Chondrocyte (in vitro differentiated cells): ENCODE measurements around the gene PGAM1. TPM values are rescaled to one million over a fixed set of nuclear protein-coding genes. Genes with fewer than 3 reads are reported as not detected.
"Not testable (repeated sequence)": the region's sequence is repeated elsewhere in the genome, so short reads cannot be mapped to it uniquely, and the experiment has no call there.

Experiments used
- DNase-seq: peaks from one replicate; pipeline ENCODE4 v3.0.0; 2021; ENCODE audit warnings: mixed read lengths, low spot score
- H3K27ac Mint-ChIP-seq: one replicate; pipeline ENCODE4 v1.8.0; 2021; ENCODE audit warnings: mild to moderate bottlenecking, moderate library complexity, mixed read lengths; ENCODE audit not compliant: unreplicated experiment
- H3K27me3 Mint-ChIP-seq: 2 replicates; pipeline ENCODE4 v1.8.0; 2021; ENCODE audit warnings: low read depth, mixed read lengths
- H3K36me3 Mint-ChIP-seq: 2 replicates; pipeline ENCODE4 v1.8.0; 2021; ENCODE audit warnings: low read depth, mixed read lengths
- H3K4me1 Mint-ChIP-seq: 2 replicates; pipeline ENCODE4 v1.8.0; 2021; ENCODE audit warnings: low read depth, mild to moderate bottlenecking, mixed read lengths
- H3K4me3 Mint-ChIP-seq: one replicate; pipeline ENCODE4 v1.8.0; 2021; ENCODE audit warnings: mild to moderate bottlenecking, moderate library complexity, mixed read lengths; ENCODE audit not compliant: unreplicated experiment
- H3K9me3 Mint-ChIP-seq: 2 replicates; pipeline ENCODE4 v1.8.0; 2021; ENCODE audit warnings: low read depth, mixed read lengths
- total RNA-seq: library from RNA; stranded (reverse); gene quantifications from 3 replicates; pipeline ENCODE4 v1.2.1, GENCODE V29; 2021
- TF ChIP-seq, protein P1 (sequence below): fragments of 200-600 bp; sonication (generic); IDR thresholded peaks from 2 replicates; pipeline ENCODE4 v1.5.0; 2021; ENCODE audit warnings: antibody characterized with exemption, mild to moderate bottlenecking, moderate library complexity

The PGAM1 gene
- total RNA-seq, 1 donor from 2014 or later = 334 TPM

DNA sequence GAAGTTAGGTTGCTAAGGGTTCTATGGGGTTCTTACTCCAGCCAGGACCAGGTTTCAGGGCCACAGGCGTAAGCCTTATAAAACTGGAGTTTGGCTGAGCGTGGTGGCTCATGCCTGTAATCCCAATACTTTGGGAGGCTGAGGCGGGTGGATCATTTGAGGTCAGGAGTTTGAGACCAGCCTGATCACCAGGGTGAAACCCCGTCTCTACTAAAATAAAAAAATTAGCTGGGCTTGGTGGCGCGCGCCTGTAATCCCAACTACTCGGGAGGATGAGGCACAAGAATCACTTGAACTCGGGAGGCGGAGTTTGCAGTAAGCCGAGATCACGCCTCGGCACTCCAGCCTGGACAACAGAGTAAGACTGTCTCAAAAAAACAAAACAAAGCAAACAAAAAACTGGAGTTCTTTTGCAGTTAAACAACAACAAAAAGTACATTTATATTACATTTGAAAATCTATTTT lies 24.5 kb upstream of the PGAM1 start:
- TF ChIP-seq, protein P1, sequence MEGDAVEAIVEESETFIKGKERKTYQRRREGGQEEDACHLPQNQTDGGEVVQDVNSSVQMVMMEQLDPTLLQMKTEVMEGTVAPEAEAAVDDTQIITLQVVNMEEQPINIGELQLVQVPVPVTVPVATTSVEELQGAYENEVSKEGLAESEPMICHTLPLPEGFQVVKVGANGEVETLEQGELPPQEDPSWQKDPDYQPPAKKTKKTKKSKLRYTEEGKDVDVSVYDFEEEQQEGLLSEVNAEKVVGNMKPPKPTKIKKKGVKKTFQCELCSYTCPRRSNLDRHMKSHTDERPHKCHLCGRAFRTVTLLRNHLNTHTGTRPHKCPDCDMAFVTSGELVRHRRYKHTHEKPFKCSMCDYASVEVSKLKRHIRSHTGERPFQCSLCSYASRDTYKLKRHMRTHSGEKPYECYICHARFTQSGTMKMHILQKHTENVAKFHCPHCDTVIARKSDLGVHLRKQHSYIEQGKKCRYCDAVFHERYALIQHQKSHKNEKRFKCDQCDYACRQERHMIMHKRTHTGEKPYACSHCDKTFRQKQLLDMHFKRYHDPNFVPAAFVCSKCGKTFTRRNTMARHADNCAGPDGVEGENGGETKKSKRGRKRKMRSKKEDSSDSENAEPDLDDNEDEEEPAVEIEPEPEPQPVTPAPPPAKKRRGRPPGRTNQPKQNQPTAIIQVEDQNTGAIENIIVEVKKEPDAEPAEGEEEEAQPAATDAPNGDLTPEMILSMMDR = no peak
- Mint-ChIP-seq H3K27me3 (no peaks in the 10 kb centered on the region), H3K9me3 (no peaks in the 10 kb centered on the region), H3K27ac (peak overlapping the region; percentile 98), H3K36me3 (no peaks in the 10 kb centered on the region), H3K4me1 (peaks cover 13% of the 10 kb centered on the region), H3K4me3 (peak overlapping the region; percentile 91)
- no peak for DNase-seq

DNA sequence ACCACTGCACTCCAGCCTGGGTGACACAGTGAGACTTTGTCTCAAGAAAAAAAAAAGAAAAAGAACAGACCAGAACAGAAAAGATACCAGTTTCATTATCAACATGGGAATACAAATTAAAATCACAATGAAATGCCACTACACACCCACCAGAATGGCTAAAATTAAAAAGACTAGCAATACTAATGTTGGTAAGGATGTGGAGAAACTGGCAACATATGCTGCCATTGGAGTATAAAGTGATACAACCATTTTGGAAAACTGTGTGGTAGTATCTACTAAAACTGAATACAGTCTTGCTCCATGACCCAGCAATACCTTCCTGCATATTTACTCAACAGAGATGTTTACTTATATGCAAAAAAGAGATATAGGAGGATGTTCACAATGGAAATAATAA lies 21.9 kb upstream of the PGAM1 start:
- Mint-ChIP-seq H3K36me3 (no peaks in the 10 kb centered on the region), H3K4me3 (no peak overlapping the region), H3K9me3 (no peaks in the 10 kb centered on the region), H3K27me3 (no peaks in the 10 kb centered on the region), H3K27ac (no peak overlapping the region), H3K4me1 (peaks cover 19% of the 10 kb centered on the region)
- TF ChIP-seq, protein P1 = no peak
- DNase-seq = no peak

DNA sequence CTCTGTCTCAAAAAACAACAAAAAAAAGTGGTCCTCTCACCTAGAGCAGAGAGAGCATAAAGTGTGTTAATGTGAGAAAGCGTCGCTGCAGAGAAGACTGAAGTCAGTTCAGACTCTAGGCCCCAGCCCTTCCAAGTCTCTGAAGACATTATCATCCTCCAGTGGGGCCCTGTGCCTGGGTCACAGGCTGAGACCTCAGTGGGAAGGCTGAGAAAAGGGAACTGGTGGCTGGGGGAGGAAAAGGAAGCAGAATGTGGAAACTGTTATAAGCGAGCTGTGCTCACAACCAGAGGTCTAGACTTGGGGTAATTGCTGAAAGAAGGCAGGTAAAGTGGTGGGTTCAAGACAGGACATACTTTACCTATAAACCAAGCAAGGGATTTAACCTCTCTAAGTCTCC lies 19.9 kb upstream of the PGAM1 start:
- Mint-ChIP-seq H3K27ac (peak overlapping the region; percentile 36), H3K4me3 (no peak overlapping the region), H3K36me3 (no peaks in the 10 kb centered on the region), H3K27me3 (no peaks in the 10 kb centered on the region), H3K4me1 (peaks cover 10% of the 10 kb centered on the region), H3K9me3 (no peaks in the 10 kb centered on the region)
- TF ChIP-seq, protein P1 = no peak
- DNase-seq = no peak

DNA sequence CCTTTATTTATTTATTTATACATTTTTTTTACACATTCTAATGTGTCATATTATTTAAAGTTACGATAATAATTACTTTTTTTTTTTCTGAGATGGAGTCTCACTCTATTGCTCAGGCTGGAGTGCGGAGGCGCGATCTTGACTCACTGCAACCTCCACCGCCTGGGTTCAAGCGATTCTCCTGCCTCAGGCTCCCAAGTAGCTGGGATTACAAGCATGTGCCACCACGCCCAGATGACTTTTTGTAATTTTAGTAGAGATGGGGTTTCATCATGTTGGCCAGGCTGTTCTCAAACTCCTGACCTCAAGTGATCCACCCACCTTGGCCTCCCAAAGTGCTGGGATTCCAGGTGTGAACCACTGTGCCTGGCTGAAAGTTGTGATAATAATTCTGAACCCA lies 19.5 kb upstream of the PGAM1 start:
- not testable (repeated sequence) for H3K27ac Mint-ChIP-seq, H3K4me1 Mint-ChIP-seq, H3K9me3 Mint-ChIP-seq, DNase-seq, H3K36me3 Mint-ChIP-seq, H3K27me3 Mint-ChIP-seq, H3K4me3 Mint-ChIP-seq

DNA sequence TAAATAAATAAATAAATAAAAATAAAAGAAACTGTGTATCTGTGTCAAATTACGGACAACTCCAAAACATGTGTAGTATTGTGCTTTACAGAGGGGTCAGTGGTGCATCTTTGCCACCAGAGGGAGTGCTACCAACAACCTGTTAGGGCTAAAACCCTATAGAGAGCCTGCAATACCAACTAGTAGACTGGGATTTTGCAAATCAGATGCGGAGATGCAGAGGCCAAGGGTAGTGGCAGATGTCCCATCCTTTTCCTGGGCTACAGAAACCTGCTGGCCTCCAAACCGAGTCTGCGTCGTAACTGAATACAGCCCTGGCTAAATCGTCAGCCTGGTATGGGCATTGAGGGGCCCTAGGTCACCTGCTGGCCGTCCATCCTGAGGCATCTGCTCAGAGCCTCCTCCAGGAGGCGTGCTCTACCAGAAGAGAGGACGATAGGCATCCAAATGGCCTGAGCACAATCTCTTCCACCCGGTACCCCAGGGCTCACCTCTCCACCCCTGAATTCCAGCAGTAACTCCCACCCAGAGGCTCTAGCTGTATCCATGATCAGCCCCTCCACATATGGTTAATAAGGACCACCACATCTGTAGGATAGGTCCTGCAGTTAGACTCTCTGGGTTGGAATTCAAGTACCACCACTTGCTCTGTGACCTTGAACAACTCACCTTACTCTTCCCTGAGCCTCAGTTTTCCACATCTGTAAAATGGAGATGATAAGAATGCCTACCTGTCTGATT lies 18.6 kb upstream of the PGAM1 start:
- DNase-seq = no peak
- H3K36me3 Mint-ChIP-seq = no peaks in the 10 kb centered on the region
- peaks cover 6% of the 10 kb centered on the region for H3K4me1 Mint-ChIP-seq
- no peaks in the 10 kb centered on the region for H3K9me3 Mint-ChIP-seq
- H3K4me3 Mint-ChIP-seq = no peak overlapping the region
- TF ChIP-seq, protein P1 = peak; percentile 91
- H3K27me3 Mint-ChIP-seq = no peaks in the 10 kb centered on the region
- H3K27ac Mint-ChIP-seq = no peak overlapping the region

DNA sequence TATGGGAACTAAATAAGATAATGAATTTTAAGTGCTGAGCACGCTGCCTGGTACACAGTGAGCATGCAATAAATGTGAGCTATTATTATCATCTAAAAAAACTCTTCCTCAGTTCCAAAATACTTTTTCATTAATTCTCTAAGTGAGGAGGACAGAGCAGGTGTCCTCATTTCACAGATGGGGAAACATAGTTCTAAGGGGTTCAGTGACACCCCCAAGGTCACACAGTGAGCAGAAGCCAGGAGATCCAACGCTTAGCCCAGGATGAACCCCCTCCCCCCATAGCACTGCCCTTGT lies 18.1 kb upstream of the PGAM1 start:
- H3K27me3 Mint-ChIP-seq = no peaks in the 10 kb centered on the region
- H3K36me3 Mint-ChIP-seq = no peaks in the 10 kb centered on the region
- TF ChIP-seq, protein P1 = no peak
- DNase-seq = no peak
- no peak overlapping the region for H3K27ac Mint-ChIP-seq
- H3K4me1 Mint-ChIP-seq = peaks cover 6% of the 10 kb centered on the region
- no peak overlapping the region for H3K4me3 Mint-ChIP-seq
- H3K9me3 Mint-ChIP-seq = no peaks in the 10 kb centered on the region
